GM21526 (cell line): Measurements from ENCODE around the gene MYO16.
A peak's percentile ranks its signal among the peaks of the same experiment; 100 is the strongest.

Source experiments
- ATAC-seq: cut with Tn5 transposase; IDR thresholded peaks from one replicate; pipeline ENCODE4 v1.9.1; 2021; ENCODE audit warnings: moderate library complexity; ENCODE audit not compliant: unreplicated experiment, low FRiP score

The MYO16 gene

DNA sequence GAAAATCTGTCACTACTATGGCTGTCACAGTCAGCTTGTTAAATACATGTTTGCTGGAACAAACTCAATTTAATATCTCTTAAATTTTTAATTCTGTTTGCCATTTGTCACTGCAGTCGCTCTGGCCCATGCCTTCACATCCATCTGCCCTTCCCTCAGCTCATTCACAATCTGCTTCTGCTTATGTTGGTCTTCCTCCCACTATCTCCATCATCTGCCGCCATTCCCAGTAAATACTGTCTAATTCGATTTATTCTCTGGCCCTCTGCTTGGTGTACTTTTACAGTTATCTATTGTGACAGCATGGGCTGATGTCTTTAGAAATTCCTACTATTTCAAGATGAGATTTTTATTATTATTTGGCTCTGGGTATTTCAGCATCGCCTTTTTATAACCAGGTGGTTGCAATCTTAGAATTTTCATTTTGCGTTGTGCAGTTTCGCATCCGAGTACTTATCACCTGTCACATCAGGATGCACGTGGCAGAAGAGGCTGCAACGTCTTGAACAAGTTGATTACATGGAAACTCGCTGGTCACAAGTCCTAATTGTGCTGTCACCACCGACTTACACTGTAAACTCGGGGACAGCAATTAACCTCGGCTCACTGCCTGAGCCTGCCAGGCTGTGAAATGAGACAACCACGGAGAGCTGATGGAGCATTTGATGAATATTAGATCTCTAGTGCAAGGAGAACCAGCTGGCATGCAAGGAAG is 158.4 kb downstream of the MYO16 start:
- no peak for ATAC-seq

DNA sequence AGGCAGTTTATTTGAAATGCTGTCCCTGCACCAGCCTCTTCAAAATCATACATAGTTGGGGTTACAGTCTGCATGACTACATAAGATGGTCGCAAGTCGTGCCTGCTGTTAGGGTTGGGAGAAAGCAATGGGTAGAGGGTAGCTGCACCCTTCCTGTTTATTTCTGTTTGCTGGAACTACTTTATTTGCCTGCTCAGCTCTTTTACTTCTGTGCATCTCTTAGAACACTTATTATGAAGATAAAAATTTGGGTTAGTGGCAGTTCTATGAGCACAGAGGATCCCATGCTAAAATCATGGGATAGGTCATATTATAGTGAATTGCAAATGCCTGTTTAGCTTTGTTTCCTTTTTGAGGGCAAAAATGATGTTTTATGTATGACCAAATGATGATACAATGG is 160.1 kb downstream of the MYO16 start:
- ATAC-seq = no peak

DNA sequence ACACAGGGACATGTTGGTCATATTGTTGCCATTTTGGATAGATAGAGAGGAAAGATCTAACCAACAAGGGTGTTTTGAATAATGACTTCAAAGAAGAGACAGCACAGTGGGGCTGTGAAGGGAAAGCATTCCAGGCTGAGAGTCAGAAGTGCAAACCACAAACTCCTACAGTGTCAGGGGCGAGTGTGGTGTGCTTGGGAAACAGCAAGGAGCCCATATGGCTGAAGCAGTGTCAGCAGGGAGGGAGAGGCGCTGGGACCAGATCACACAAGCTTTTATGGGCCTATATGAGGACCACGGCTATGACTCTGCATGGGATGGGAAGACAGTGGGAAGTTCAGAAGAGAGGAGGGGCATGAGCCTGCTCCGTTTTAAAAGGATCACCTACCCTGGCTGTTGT is 166.4 kb downstream of the MYO16 start:
- no peak for ATAC-seq

DNA sequence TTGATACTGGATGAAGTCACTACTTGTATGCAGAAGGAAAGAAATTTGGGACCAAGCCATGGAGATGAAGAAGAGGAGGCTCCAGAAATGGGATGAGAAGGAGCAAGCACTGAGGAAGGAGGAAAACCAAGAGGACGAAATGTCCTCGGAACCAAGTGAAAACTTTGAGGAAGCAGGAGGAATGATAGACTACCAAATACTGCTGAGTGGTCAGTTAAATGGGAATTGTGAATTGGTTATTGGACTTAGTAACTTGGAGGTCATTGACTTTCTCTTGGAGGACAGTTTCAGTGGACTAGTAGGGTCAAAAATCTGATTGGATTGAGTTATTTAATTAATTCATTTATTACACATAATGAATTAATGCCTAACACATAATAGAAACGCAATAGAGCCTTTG is 167.9 kb downstream of the MYO16 start:
- ATAC-seq = no peak

DNA sequence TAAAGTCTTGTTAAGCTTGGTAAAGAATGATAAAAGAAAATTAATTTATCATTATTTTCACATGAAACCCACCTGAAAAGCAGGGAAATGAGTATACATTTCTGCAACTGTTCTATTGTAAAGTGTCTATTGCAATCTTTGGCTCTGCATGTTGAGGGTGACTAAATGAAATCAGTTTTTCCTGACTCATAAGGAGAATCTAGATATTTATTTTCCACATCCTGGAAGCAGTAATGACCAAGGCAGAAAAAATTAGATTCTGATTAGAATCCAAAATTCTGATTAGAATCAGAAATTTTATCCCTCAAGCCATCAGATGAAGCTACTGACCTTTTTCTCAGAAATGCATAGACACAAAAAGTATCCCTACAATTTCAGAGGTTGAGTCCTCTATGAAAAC is 178.4 kb downstream of the MYO16 start:
- no peak for ATAC-seq

DNA sequence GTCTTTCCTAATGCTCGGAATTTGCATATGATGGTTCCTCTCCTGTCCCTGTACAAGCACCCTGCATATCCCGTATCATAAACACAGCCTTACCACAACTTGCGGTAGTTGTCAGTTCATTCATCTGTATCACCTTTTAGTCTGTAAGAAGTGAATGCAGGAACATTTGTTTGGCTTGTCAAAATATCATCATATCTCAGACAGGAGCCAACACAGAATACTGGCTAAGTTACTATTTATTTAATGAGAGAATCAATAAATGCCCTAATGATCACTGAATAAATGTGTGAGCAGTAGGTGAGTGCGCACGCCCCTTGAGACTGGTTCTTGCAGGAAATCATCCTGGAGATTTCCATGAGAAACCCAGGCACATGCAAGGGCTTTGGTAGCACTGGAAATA is 182.8 kb downstream of the MYO16 start:
- ATAC-seq = no peak

DNA sequence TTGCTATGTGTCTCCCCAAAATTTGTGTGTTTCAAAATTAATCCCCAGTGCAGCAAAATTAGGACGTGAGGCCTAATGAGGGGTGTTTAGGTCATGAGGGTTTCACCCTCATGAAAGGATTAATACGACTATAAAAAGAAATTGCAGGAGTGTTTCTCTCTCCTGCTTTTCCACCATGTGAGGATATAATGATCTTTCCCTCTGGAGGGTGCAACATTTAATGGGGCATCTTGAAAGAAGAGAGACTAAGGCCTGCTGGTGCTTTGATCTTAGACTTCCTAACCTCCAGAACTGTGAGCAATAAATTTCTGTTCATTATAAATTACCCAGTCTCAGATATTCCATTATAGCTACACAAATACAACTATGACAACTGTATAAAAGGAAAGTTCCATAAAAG is 183.2 kb downstream of the MYO16 start:
- ATAC-seq = no peak

DNA sequence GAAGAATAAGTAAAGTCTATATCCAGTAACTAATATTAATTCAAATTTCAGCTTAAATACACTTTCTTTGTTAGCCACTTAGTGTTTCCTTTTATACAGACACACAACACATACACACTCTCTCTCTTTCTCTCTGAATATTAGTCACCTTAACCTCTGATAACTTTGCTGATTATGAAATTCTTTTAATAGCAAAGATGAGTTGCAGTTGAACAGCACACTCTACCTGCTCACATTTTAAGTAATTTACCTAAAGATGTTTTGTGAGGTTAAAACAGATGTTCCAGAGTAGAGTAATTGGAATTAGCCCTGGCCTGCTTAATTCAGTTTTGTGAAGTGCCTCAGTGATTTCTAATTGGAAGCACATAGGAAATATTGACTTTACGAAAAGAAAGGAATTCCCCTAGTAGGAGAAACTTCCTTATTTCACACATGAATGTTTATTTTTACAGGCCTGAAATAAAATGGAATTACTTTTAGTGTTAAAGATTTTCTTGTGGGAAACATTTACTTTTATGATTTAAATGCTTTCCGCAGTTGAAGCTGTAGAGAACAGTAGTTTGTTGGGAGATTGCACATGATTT is 184.3 kb downstream of the MYO16 start:
- no peak for ATAC-seq

DNA sequence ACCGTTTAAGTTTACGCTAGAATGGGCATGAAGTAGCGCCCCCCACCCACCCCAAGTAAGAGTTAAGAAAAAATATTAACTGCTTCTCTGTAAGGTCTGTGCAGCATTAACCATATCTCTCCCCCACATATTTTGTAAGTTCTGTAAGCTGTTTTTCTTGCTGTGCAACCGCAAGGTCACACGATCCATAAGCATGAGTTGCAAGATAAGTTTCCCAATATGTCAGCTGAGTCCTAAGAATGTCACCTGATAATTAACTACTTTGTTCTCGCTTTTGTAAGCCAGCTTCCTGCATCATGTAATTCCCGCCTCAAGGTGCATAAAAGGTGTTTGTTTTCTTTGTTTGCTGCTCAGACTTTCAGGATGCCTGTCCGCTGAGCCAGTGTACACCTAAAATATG is 187.0 kb downstream of the MYO16 start:
- no peak for ATAC-seq

DNA sequence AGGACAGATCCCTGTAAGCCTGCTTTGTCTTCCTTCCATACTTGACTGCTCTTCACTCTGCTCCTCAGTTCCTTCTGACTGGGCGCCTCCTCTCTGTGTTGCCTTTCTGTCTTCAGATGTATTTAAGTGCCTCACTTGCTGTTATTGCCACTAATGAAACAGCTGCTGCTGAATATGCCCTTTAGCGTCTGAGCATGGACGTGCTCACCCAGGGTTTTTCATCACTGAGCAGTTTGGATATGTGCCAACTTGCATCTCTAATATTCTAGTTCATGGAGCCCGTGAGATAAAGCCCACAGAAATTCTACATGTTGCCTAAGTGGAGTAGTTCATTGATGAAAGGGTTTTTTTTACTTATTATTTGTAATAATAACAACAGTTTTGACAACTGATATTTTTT is 198.2 kb downstream of the MYO16 start:
- ATAC-seq = no peak

DNA sequence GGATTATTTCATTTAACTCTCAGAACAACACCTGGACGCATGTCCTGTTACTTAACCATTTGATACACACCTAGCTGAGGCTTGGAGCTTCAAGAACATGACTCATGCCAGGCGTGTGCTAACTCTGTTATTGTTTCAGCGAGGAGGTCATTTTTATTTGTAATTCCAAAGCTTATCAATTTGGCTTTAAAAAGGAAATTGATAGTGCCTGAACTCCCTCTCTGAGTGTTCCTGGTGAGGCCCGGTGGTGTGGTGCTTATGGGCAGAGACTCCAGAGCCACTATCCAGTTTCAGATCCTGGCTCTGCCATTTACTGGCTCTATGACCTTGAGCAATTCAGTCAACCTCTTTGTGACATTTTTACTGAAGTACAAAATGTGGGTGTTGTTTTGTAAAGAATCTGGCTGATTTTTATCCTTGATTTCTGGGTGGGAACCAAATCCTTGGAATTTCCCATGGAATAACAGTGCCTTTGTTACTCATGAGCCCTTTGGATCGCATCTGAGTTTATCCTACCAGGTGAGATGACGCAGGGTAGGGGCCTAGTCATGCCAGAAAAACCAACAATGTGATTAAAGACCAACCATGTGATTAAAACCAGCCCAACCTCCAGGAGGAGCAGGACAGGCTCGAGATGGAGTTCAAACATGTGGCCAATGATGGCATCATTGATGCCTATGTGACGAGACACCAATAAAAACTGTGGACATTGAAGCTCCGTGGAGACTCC is 198.8 kb downstream of the MYO16 start:
- ATAC-seq = no peak

DNA sequence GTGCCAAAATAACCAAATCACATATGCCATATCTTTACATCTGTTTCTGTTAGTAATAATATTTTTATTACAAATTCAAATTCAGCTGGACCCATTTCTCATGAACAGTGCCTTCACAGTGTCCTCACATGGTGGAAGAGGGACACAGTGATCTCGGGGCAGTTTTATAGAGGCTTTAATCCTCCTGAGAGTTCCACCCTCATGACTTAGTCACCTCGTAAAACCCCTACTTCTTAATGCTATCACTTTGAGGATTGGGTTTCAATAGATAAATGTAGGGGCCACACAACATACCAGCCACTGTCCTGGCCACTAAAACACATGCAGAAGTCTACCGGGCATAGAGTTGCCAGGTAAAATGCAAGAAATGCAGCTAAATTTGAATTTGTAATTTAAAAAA is 201.5 kb downstream of the MYO16 start:
- ATAC-seq = no peak

DNA sequence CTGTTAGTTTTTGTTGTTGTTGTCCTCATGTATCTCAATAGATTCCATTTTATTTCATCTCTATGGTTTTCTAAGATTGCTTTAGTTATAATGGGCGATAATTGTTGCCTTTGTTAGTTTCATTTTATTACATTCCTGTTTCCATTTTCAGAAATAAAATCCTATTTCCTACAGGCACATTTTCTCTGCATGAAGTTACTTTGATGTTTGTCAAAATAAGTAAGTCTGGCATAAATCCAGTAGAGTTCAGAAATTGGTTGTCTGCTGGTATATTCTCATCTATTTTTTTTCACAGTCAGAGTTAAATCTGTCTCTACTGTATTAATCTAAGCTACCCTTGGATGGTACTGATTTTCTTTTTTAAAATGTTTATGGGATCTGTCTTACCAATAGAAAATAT is 204.1 kb downstream of the MYO16 start:
- no peak for ATAC-seq

DNA sequence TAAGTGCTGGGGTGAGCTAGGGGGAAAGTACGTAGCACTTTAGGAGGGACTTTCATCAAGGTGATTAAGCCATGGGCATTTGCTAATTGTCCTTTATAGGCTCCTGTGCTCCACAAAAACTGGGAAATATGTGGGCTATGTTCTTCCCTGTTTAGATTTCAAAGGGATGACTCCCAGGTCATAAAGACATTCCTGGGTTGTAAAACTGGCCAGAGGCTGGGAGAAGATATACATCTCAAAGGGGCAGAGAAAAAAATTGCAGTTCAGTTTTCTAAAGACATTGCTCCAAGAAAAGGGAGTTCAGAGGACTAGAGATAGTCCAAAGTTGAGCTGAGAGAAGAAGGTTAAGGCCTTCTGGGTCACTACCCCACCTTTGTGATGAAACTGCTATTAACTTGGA is 204.8 kb downstream of the MYO16 start:
- ATAC-seq = no peak

DNA sequence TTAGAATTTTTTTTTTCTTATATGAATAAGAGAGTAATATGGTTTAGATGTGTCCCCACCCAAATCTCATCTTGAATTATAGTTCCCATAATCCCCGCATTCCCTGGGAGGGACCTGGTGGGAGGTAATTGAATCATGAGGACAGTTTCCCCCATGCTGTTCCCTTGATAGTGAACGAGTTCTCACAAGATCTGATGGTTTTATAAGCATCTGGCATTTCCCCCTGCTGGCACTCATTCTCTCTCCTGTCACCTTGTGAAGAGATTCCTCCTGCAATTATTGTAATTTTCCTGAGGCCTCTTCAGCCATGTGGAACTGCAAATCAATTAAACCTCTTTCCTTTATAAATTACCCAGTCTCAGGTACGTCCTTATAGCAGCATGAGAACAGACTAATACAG is 205.7 kb downstream of the MYO16 start:
- ATAC-seq = no peak

DNA sequence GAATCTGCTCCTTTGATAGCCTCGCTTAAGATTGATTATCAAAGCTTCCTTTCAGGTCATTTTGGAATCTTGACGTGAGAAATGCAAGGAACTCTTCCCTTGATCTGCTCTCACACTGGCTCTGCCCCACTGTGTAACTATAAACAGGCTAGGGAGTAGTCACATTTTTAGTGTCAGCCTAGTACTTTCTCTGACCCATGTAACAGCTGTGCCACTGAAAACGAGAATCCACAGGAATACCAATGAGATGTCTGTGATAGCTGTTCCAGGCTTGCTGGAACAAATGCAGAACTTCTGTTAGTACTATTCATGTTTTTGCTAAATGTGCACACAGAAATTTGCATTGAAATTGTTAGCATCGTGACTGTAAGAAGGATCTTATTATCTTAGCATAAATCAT is 221.3 kb downstream of the MYO16 start:
- ATAC-seq = no peak

DNA sequence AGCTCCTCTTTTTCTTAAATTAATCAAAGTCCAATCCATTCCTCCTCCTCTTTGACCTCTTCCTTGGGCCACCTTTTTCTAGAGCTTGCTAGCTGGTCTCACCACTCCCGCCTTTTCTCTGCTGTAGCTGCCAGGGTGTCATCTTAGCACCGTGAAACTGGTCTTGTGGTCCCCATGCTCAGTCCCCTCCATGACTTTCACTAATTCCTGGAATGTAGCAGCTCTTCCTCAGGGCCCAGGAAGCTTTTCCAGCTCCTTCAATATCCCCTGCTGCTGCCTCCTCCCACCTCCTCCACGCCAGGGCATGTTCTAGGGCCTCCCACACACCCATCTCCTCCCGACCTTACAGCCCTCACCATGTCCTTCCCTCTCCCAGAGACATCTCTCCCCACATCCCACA is 222.2 kb downstream of the MYO16 start:
- no peak for ATAC-seq

DNA sequence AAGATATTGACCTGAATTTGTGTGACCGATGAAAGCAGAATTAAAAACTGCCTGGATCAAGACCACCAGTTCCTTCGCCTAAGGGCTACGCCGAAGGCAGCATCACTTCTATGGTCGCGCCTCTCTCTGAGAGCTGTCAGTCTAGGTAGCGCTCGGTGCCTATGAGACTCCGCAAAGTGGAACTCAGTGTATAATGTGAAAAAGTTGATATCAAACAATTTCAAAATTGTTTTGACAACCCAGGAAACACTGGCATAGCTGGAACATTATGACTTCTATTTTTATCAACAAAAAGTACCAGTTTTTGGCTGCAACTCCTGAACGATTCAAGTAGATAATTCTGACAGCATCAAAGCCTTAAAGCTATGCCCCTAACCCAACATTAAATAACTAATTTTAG is 223.6 kb downstream of the MYO16 start:
- ATAC-seq = no peak

DNA sequence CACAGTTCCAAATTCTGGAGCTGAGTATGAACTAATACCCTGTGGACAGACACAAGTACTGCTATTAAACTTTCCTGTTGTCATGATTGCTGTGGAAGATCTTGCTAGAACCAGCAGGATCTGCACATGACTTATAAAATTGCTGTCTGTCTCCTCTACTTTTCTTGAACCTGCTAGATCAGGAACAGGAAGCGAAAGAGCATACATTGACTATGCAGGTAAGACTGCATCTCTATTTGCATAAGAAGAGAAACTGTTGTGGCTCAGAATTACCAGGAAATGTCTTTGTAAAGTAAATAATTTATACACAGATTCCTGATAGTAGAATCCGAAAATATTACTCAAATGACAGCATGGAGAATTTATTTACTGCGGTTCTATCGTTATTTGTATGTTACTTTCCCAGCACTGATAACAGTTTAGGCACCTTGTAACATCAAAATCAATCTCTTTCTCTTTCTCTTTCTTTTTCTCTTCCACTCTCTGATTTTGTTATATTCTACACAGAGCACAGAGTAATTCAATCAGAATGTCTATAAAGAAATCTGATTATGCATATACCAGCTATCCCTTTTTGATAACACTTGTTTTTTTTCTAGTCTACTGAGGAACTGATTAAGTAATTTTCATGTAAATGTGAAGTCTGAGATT is 226.5 kb downstream of the MYO16 start:
- ATAC-seq = peak; percentile 89

DNA sequence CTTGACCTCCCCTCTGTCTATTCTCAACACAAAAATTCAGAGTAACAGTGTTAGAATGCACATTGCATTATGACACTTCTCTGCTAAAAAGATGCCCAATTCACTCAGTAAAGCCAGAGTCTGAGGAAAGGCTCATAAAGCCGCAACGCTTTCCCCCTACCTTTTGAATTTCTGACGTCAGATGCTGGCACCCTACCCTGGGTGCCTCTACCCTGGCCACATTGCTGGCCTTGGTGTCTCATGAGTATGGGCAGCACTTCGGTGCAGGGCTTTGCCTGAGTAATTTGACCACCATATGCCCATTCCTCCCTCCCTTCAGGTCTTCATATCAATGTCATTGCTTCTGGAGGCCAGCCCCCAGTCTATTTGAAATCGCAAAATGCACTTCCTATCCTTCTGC is 229.3 kb downstream of the MYO16 start:
- no peak for ATAC-seq

DNA sequence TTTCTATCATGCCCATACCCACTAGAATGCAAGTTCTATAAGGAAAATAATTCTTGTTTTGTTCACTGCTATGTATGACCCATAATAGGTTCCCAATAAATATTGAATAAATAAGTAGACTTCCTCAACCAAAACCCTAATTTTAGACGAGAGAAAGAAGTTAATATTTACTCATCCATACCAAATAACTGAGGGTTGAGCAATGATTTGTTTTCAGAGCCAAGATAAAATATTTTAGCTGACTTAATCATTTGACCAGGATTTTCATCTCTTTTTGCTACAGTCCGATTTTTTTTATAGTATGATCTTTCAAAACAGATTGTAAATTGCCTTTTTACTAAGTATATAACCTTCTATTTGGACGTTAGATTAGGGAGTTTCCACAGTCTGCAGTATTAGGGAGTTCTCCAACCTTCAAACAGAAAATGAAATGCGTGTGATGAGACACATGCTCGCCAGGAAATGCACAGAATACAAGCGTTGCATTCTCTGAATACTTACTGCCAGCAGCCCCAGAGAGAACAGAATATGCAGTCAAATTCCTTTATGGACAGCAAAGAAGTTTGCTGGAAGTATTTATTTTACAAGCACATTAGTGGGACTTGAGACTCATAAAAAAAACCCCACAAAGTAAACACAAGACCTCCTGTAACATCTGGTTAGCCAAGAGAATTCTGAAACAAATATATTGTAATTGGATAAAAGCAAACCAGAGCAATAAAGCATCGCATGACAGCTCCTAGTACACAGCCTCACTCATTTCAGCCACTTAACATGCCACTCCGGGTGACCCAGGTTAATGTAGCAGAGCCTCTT is 230.0 kb downstream of the MYO16 start:
- ATAC-seq = peak; percentile 61
